Mesenchymal stem cell (in vitro differentiated cells and primary cell): ENCODE data around the gene GGT1.

Experiments
- DNase-seq: peaks from one replicate; pipeline ENCODE4 v3.0.0-alpha.2; 2013
- H2AFZ ChIP-seq: one replicate; pipeline ENCODE4 v1.6.1; 2013; ENCODE audit warnings: low read depth, mild to moderate bottlenecking, control low read depth, inconsistent platforms, low read length, moderate library complexity
- H2AK5ac ChIP-seq: 2 replicates; pipeline ENCODE4 v1.6.1; 2013; ENCODE audit warnings: low read length, moderate library complexity, mild to moderate bottlenecking, inconsistent platforms; ENCODE audit not compliant: severe bottlenecking
- H2BK120ac ChIP-seq: one replicate; pipeline ENCODE4 v1.6.1; 2013; ENCODE audit warnings: low read depth, mild to moderate bottlenecking, inconsistent platforms, low read length, moderate library complexity
- H2BK12ac ChIP-seq, 2 experiments: one replicate each; pipeline ENCODE4 v1.6.1; 2013; ENCODE audit warnings: inconsistent platforms in 2 of 2, low read length in 2 of 2, mild to moderate bottlenecking in 2 of 2, moderate library complexity in 2 of 2, control low read depth in 1 of 2
- H2BK15ac ChIP-seq: one replicate; pipeline ENCODE4 v1.6.1; 2013; ENCODE audit warnings: mild to moderate bottlenecking, low read depth, inconsistent platforms; ENCODE audit not compliant: poor library complexity, severe bottlenecking
- H2BK5ac ChIP-seq: 2 replicates; pipeline ENCODE4 v1.6.1; 2013; ENCODE audit warnings: low read depth, mild to moderate bottlenecking, low read length, control low read depth, inconsistent platforms; ENCODE audit not compliant: poor library complexity, severe bottlenecking
- H3K14ac ChIP-seq, 2 experiments: one replicate each; pipeline ENCODE4 v1.6.1; 2013; ENCODE audit warnings: inconsistent platforms in 2 of 2, low read length in 2 of 2, control low read depth in 1 of 2, mild to moderate bottlenecking in 1 of 2, moderate library complexity in 1 of 2
- H3K18ac ChIP-seq, 2 experiments: one replicate each; pipeline ENCODE4 v1.6.1; 2013; ENCODE audit warnings: inconsistent platforms in 2 of 2, low read length in 2 of 2, control low read depth in 1 of 2, low read depth in 1 of 2, mild to moderate bottlenecking in 1 of 2
- H3K23ac ChIP-seq, 2 experiments: one replicate each; pipeline ENCODE4 v1.6.1; 2013; ENCODE audit warnings: inconsistent platforms in 2 of 2, low read length in 2 of 2, mild to moderate bottlenecking in 2 of 2, moderate library complexity in 2 of 2, control low read depth in 1 of 2
- H3K27ac ChIP-seq: 2 replicates; pipeline ENCODE4 v1.5.1; 2013; ENCODE audit warnings: mild to moderate bottlenecking, moderate library complexity, low read length, control low read depth, inconsistent platforms; ENCODE audit not compliant: poor library complexity, severe bottlenecking
- H3K27me3 ChIP-seq, 2 experiments: 2 replicates each; pipeline versions ENCODE4 v1.6.1 to v1.7.0; 2013; ENCODE audit warnings: low read length in 2 of 2, mild to moderate bottlenecking in 2 of 2, moderate library complexity in 2 of 2, control low read depth in 1 of 2, inconsistent platforms in 1 of 2; ENCODE audit not compliant: control insufficient read depth in 1 of 2, insufficient read depth in 1 of 2
- H3K36me3 ChIP-seq, 2 experiments: 2 replicates each; pipeline versions ENCODE4 v1.6.1 to v1.7.0; 2013; ENCODE audit warnings: low read length in 2 of 2, control low read depth in 1 of 2, inconsistent platforms in 1 of 2, low read depth in 1 of 2, mild to moderate bottlenecking in 1 of 2; ENCODE audit not compliant: insufficient read depth in 2 of 2, control insufficient read depth in 1 of 2
- H3K4ac ChIP-seq, 2 experiments: one replicate each; pipeline ENCODE4 v1.6.1; 2013; ENCODE audit warnings: inconsistent platforms in 2 of 2, low read length in 2 of 2, mild to moderate bottlenecking in 2 of 2, moderate library complexity in 2 of 2, control low read depth in 1 of 2, low read depth in 1 of 2
- H3K4me1 ChIP-seq: 2 replicates; pipeline ENCODE4 v1.6.1; 2013; ENCODE audit warnings: low read depth, low read length, control low read depth; ENCODE audit not compliant: control insufficient read depth, insufficient read depth
- H3K4me2 ChIP-seq: 2 replicates; pipeline ENCODE4 v1.6.1; 2013; ENCODE audit warnings: low read length, mild to moderate bottlenecking, inconsistent platforms; ENCODE audit not compliant: poor library complexity, severe bottlenecking
- H3K4me3 ChIP-seq, 2 experiments: 2 replicates each; pipeline versions ENCODE4 v1.5.1 to v1.7.0; 2013; ENCODE audit warnings: low read length in 2 of 2, mild to moderate bottlenecking in 2 of 2, control low read depth in 1 of 2, low read depth in 1 of 2; ENCODE audit not compliant: insufficient read depth in 1 of 2
- H3K79me1 ChIP-seq: replicated peaks from 2 replicates; pipeline ENCODE4 v1.6.1; 2013; ENCODE audit warnings: mild to moderate bottlenecking, control low read depth, low read length, inconsistent platforms; ENCODE audit not compliant: poor library complexity, severe bottlenecking
- H3K9ac ChIP-seq: 2 replicates; pipeline ENCODE4 v1.7.0; 2013; ENCODE audit warnings: mild to moderate bottlenecking, low read length, moderate library complexity
- H3K9me3 ChIP-seq: 2 replicates; pipeline ENCODE4 v1.7.0; 2013; ENCODE audit warnings: mild to moderate bottlenecking, low read length; ENCODE audit not compliant: control insufficient read depth
- H4K8ac ChIP-seq: one replicate; pipeline ENCODE4 v1.6.1; 2013; ENCODE audit warnings: inconsistent platforms, mild to moderate bottlenecking, low read length, moderate library complexity
- H4K91ac ChIP-seq: one replicate; pipeline ENCODE4 v1.6.1; 2013; ENCODE audit warnings: mild to moderate bottlenecking, low read length, inconsistent platforms
- WGBS: methylation state at CpG from one replicate; pipeline ENCODE4 v1.1.7; 2013; ENCODE audit warnings: mixed read lengths; 5-methylcytosine and 5-hydroxymethylcytosine counted together

Gene GGT1

GRCh38 chr22:24565077-24565476 lies 37.9 kb upstream of the GGT1 start:
- Histone ChIP-seq H3K9ac (no peak overlapping the region), H3K27ac (no peak overlapping the region), H3K9me3 (no peaks in the 10 kb centered on the region), H2AFZ (no peak overlapping the region), H3K4me3 (no peak overlapping the region), H3K4me1 (peaks cover 7% of the 10 kb centered on the region), H2BK15ac (no peak overlapping the region), H3K18ac (no peak overlapping the region), H3K4me2 (no peak overlapping the region), H3K36me3 (peaks cover 42 to 70% of the 10 kb centered on the region in 2 experiments), H2AK5ac (no peak overlapping the region), H3K14ac (no peak overlapping the region), H2BK12ac (no peak overlapping the region), H3K79me1 (peaks cover 21% of the 10 kb centered on the region), H4K8ac (no peak overlapping the region), H4K91ac (no peak overlapping the region), H3K23ac (no peak overlapping the region), H2BK5ac (no peak overlapping the region), H2BK120ac (no peak overlapping the region), H3K27me3 (no peaks in the 10 kb centered on the region), H3K4ac (no peak overlapping the region)
- no peak for DNase-seq
- WGBS: 97% methylated on average over 2 of the region's 2 CpGs

- Histone ChIP-seq H3K4me2 (no peak overlapping the region), H3K27ac (no peak overlapping the region), H2BK12ac (no peak overlapping the region), H3K4me3 (no peak overlapping the region), H2AFZ (no peak overlapping the region), H3K23ac (no peak overlapping the region), H2BK120ac (no peak overlapping the region), H3K9me3 (no peaks in the 10 kb centered on the region), H2BK15ac (no peak overlapping the region), H2AK5ac (no peak overlapping the region), H3K79me1 (peaks cover 33% of the 10 kb centered on the region), H3K9ac (no peak overlapping the region), H4K91ac (no peak overlapping the region), H2BK5ac (no peak overlapping the region), H3K18ac (no peak overlapping the region), H3K14ac (no peak overlapping the region), H3K4me1 (peaks cover 7% of the 10 kb centered on the region), H3K4ac (no peak overlapping the region), H3K36me3 (peaks cover 44 to 76% of the 10 kb centered on the region in 2 experiments), H3K27me3 (no peaks in the 10 kb centered on the region), H4K8ac (no peak overlapping the region)
- no peak for DNase-seq
- 86% methylated on average over 8 of the region's 8 CpGs for WGBS
These were observed 36.0 kb upstream of the GGT1 start for GRCh38 chr22:24566899-24567511.

- 96% methylated on average over 10 of the region's 10 CpGs for WGBS
- no peak overlapping the region for H3K4ac ChIP-seq
- H3K27me3 ChIP-seq: no peaks in the 10 kb centered on the region
- H3K4me2 ChIP-seq: no peak overlapping the region
- no peaks in the 10 kb centered on the region for H3K9me3 ChIP-seq
- DNase-seq: no peak
- H3K79me1 ChIP-seq: peaks cover 37% of the 10 kb centered on the region
- no peak overlapping the region for H3K4me3 ChIP-seq
- no peak overlapping the region for H3K23ac ChIP-seq
- no peak overlapping the region for H3K27ac ChIP-seq
- H2BK15ac ChIP-seq: no peak overlapping the region
- no peak overlapping the region for H3K18ac ChIP-seq
- no peak overlapping the region for H2AFZ ChIP-seq
- H2BK12ac ChIP-seq: no peak overlapping the region
- H3K9ac ChIP-seq: no peak overlapping the region
- H3K36me3 ChIP-seq: peaks cover 48 to 79% of the 10 kb centered on the region in 2 experiments
- no peak overlapping the region for H2AK5ac ChIP-seq
- no peak overlapping the region for H2BK5ac ChIP-seq
- H3K14ac ChIP-seq: no peak overlapping the region
- no peak overlapping the region for H4K91ac ChIP-seq
- H2BK120ac ChIP-seq: no peak overlapping the region
- H4K8ac ChIP-seq: no peak overlapping the region
- peaks cover 7% of the 10 kb centered on the region for H3K4me1 ChIP-seq
These were observed 35.3 kb upstream of the GGT1 start for GRCh38 chr22:24567668-24568067.

- H3K4me3 ChIP-seq: no peak overlapping the region
- H3K27me3 ChIP-seq: no peaks in the 10 kb centered on the region
- H3K18ac ChIP-seq: no peak overlapping the region
- no peak overlapping the region for H3K4ac ChIP-seq
- H3K27ac ChIP-seq: no peak overlapping the region
- no peak overlapping the region for H3K14ac ChIP-seq
- H2BK12ac ChIP-seq: no peak overlapping the region
- H2AK5ac ChIP-seq: no peak overlapping the region
- H4K8ac ChIP-seq: no peak overlapping the region
- H2BK5ac ChIP-seq: no peak overlapping the region
- H3K23ac ChIP-seq: no peak overlapping the region
- no peak for DNase-seq
- H3K36me3 ChIP-seq: peaks cover 51 to 84% of the 10 kb centered on the region in 2 experiments
- WGBS: 98% methylated on average over 7 of the region's 7 CpGs
- no peak overlapping the region for H2AFZ ChIP-seq
- H3K4me1 ChIP-seq: peaks cover 4% of the 10 kb centered on the region
- H3K79me1 ChIP-seq: peaks cover 38% of the 10 kb centered on the region
- H3K4me2 ChIP-seq: no peak overlapping the region
- H2BK15ac ChIP-seq: no peak overlapping the region
- H2BK120ac ChIP-seq: no peak overlapping the region
- H4K91ac ChIP-seq: no peak overlapping the region
- H3K9ac ChIP-seq: no peak overlapping the region
- H3K9me3 ChIP-seq: no peaks in the 10 kb centered on the region
These were observed 31.7 kb upstream of the GGT1 start for GRCh38 chr22:24571266-24571665.
